HG02623 (cell line): ENCODE data around the gene PRKD1.

Experiments used
- ATAC-seq: cut with Tn5 transposase; IDR thresholded peaks from one replicate; pipeline ENCODE4 v1.9.1; 2021; ENCODE audit warnings: moderate library complexity; ENCODE audit not compliant: unreplicated experiment

The PRKD1 gene

GRCh38 chr14:29630566-29631160 lies 297.0 kb downstream of the PRKD1 start:
- ATAC-seq: no peak

GRCh38 chr14:29629839-29630238 lies 297.8 kb downstream of the PRKD1 start:
- ATAC-seq: no peak

- no peak for ATAC-seq
These were observed 300.5 kb downstream of the PRKD1 start for GRCh38 chr14:29627137-29627536.

- no peak for ATAC-seq
These were observed 309.2 kb downstream of the PRKD1 start for GRCh38 chr14:29618323-29619067.

- no peak for ATAC-seq
These were observed 310.7 kb downstream of the PRKD1 start for GRCh38 chr14:29616922-29617321.

- no peak for ATAC-seq
These were observed 318.8 kb downstream of the PRKD1 start for GRCh38 chr14:29608861-29609260.

GRCh38 chr14:29607169-29607568 lies 320.5 kb downstream of the PRKD1 start:
- no peak for ATAC-seq

- no peak for ATAC-seq
These were observed 324.0 kb downstream of the PRKD1 start for GRCh38 chr14:29603696-29604095.

- ATAC-seq: no peak
These were observed 326.0 kb downstream of the PRKD1 start for GRCh38 chr14:29601616-29602015.

GRCh38 chr14:29587761-29588470 lies 339.7 kb downstream of the PRKD1 start:
- no peak for ATAC-seq

- no peak for ATAC-seq
These were observed 340.6 kb downstream of the PRKD1 start for GRCh38 chr14:29587046-29587445.

GRCh38 chr14:29584992-29585391 lies 342.7 kb downstream of the PRKD1 start:
- no peak for ATAC-seq

GRCh38 chr14:29580763-29581162 lies 346.9 kb downstream of the PRKD1 start:
- no peak for ATAC-seq

- no peak for ATAC-seq
These were observed 347.8 kb downstream of the PRKD1 start for GRCh38 chr14:29579838-29580237.

GRCh38 chr14:29576927-29577326 lies 350.7 kb downstream of the PRKD1 start:
- no peak for ATAC-seq

GRCh38 chr14:29569194-29569593 lies 358.5 kb downstream of the PRKD1 start:
- ATAC-seq: no peak

- ATAC-seq: no peak
These were observed 361.5 kb downstream of the PRKD1 start for GRCh38 chr14:29566194-29566593.

- ATAC-seq: no peak
These were observed 369.1 kb downstream of the PRKD1 start for GRCh38 chr14:29558516-29558915.

- no peak for ATAC-seq
These were observed 373.3 kb downstream of the PRKD1 start for GRCh38 chr14:29554335-29554734.

- ATAC-seq: no peak
These were observed 374.2 kb downstream of the PRKD1 start for GRCh38 chr14:29553427-29553826.

- ATAC-seq: peak; percentile 84
These were observed 378.7 kb downstream of the PRKD1 start for GRCh38 chr14:29548948-29549370.

GRCh38 chr14:29545714-29546113 lies 381.9 kb downstream of the PRKD1 start:
- no peak for ATAC-seq
